A673 (cell line): ENCODE results near the gene STX7. TPM values are rescaled to one million over a fixed set of nuclear protein-coding genes. Genes with fewer than 3 reads are reported as not detected.

ENCODE experiments used
- BruUV-seq: library from RNA; stranded (reverse); fragments of 400-500 nt; replicated peaks from 2 replicates; lab custom pipeline; 2021; lab: Mats Ljungman, UMichigan
- CTCF ChIA-PET: fragments of 300-600 bp; sonication (Branson Sonifier 250); formaldehyde crosslinking; loops from one replicate; lab custom pipeline; 2022; ENCODE audit warnings: antibody characterized with exemption; lab: Charles Lee
- POLR2A ChIA-PET: fragments of 300-600 bp; sonication (Branson Sonifier 250); formaldehyde crosslinking; loops from one replicate; lab custom pipeline; 2022; ENCODE audit warnings: antibody characterized with exemption; ENCODE audit not compliant: low non-redundant PET; lab: Charles Lee
- DNase-seq: peaks from one replicate; pipeline ENCODE4 v3.0.0-alpha.2; 2015; ENCODE audit warnings: low spot score
- H3K27ac ChIP-seq: fragments of 200-600 bp; sonication (generic); 2 replicates; pipeline ENCODE4 v1.5.1; 2016; ENCODE audit warnings: mixed run types, low read depth, mild to moderate bottlenecking, mixed read lengths, antibody characterized with exemption, low read length; ENCODE audit not compliant: poor library complexity, severe bottlenecking
- H3K27me3 ChIP-seq: fragments of 200-600 bp; sonication (generic); replicated peaks from 2 replicates; pipeline ENCODE4 v1.6.1; 2017; ENCODE audit warnings: mixed run types, low read depth, mild to moderate bottlenecking, mixed read lengths, antibody characterized with exemption, low read length; ENCODE audit not compliant: insufficient read depth, poor library complexity
- H3K36me3 ChIP-seq: fragments of 200-600 bp; sonication (generic); 2 replicates; pipeline ENCODE4 v1.6.1; 2016; ENCODE audit warnings: mixed run types, mild to moderate bottlenecking, mixed read lengths, antibody characterized with exemption, low read length; ENCODE audit not compliant: insufficient read depth, poor library complexity, severe bottlenecking
- H3K4me1 ChIP-seq: fragments of 200-600 bp; sonication (generic); 2 replicates; pipeline ENCODE4 v1.6.1; 2017; ENCODE audit warnings: mixed run types, mild to moderate bottlenecking, mixed read lengths, antibody characterized with exemption, low read length; ENCODE audit not compliant: insufficient read depth, poor library complexity, severe bottlenecking
- H3K4me3 ChIP-seq: fragments of 200-600 bp; sonication (generic); 2 replicates; pipeline ENCODE4 v1.5.1; 2016; ENCODE audit warnings: low read depth, mixed run types, mild to moderate bottlenecking, mixed read lengths, low read length; ENCODE audit not compliant: poor library complexity, severe bottlenecking
- H3K9me3 ChIP-seq: fragments of 200-600 bp; sonication (generic); 2 replicates; pipeline ENCODE4 v1.6.1; 2016; ENCODE audit warnings: mixed run types, low read depth, mild to moderate bottlenecking, mixed read lengths, antibody characterized with exemption, low read length; ENCODE audit not compliant: poor library complexity, severe bottlenecking
- EZH2 ChIP-seq: fragments of 200-600 bp; sonication (generic); IDR thresholded peaks from 2 replicates; pipeline ENCODE4 v1.6.1; 2017; ENCODE audit warnings: borderline replicate concordance, low read depth, mild to moderate bottlenecking, mixed read lengths, antibody characterized with exemption, low read length; ENCODE audit not compliant: poor library complexity, severe bottlenecking
- intact Hi-C: fragments of 100-400 bp; cut with micrococcal nuclease; formaldehyde crosslinking; loops from one replicate; pipeline ENCODE4 v1.10.0; 2022; ENCODE audit not compliant: unreplicated experiment
- total RNA-seq: library from RNA; stranded (reverse); gene quantifications from 2 replicates; pipeline ENCODE4 v1.2.3, GENCODE V29; 2021
- TF ChIP-seq, protein P1 (sequence below): fragments of 300-800, 200-600 bp; sonication (generic); conservative IDR thresholded peaks from 2 replicates; pipeline ENCODE4 v1.5.1; 2017; ENCODE audit warnings: low read depth, mild to moderate bottlenecking, antibody characterized with exemption, low read length, moderate library complexity, mixed read lengths

STX7 gene
- total RNA-seq, 1 experiment from 2014 or later: 19.5 TPM

DNA sequence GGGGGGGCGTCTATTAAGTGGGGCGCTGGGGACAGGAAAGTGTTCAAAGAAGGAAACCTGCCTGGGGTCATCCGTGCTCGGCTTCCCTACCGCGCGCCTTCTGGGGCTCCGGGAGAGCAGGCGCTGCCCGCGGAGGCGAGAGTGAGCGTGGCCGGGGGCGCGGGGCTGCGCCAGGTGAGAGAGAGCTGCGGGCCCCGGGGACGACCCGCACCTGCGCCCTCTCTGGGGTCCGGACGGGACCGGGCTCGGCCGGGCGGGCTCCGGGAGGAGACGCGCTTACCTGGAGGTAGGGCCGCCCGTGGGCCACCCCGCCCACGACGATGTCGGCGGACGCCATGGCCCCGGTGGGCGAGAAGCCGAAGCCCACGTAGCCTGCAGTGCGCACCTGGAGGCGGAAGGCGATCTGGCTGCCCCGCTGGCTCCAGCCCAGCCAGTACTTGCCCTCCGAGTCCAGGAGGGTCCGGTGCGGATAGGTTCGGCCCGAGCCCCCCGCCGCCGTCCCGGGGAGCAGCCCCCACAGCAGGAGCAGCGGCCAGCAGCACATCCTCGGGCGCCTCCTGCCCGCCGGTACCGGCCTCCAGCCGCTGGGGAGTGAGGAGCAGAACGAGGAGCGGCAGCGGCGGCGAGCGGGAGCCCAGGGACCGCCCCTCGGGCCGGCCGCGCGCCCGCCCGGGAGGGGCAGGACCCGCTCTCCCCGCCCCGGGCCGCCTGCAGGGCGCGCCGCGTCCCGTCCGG, 111.9 kb downstream of the STX7 start, which contains the start of gene MOXD1:
Gene MOXD1 (minus strand): TSS at position 593 of the 735 bp plus-strand sequence. CDS start 49 bp downstream, at position 544.
- Histone ChIP-seq H3K27ac (no peak within 1 kb of the TSS), H3K9me3 (no peaks in the 10 kb centered on the region), H3K36me3 (no peaks in the 10 kb centered on the region), H3K4me3 (peak within 1 kb of the TSS; percentile 26), H3K27me3 (peaks cover 82% of the 10 kb centered on the region), H3K4me1 (peaks cover 5% of the 10 kb centered on the region)
- DNase-seq: no peak
- ChIA-PET POLR2A (no interaction called here), CTCF (no interaction called here)
- BruUV-seq: no TSS peak
- intact Hi-C loops: no loop called here
- TF ChIP-seq, protein P1, sequence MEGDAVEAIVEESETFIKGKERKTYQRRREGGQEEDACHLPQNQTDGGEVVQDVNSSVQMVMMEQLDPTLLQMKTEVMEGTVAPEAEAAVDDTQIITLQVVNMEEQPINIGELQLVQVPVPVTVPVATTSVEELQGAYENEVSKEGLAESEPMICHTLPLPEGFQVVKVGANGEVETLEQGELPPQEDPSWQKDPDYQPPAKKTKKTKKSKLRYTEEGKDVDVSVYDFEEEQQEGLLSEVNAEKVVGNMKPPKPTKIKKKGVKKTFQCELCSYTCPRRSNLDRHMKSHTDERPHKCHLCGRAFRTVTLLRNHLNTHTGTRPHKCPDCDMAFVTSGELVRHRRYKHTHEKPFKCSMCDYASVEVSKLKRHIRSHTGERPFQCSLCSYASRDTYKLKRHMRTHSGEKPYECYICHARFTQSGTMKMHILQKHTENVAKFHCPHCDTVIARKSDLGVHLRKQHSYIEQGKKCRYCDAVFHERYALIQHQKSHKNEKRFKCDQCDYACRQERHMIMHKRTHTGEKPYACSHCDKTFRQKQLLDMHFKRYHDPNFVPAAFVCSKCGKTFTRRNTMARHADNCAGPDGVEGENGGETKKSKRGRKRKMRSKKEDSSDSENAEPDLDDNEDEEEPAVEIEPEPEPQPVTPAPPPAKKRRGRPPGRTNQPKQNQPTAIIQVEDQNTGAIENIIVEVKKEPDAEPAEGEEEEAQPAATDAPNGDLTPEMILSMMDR: no peak
- TF ChIP-seq EZH2: peak; percentile 94

DNA sequence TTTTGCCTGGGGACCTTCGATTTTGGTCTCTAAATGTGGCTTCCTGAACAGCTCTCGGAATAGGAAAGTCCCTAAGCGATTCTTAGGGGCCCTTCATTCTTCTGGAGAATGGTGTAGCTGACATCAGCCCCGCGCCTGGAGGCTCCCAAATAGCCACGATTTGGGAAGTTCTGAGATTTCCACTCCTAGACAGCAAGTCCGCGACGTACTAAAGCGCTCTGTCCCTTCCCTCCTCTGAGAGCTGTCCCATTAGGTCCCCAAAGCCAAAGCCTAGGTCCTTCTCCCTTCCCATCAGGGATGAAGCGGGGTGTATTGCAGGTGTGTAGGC, 112.4 kb downstream of the STX7 start:
- H3K27me3 ChIP-seq: peaks cover 77% of the 10 kb centered on the region
- H3K9me3 ChIP-seq: no peaks in the 10 kb centered on the region
- intact Hi-C loops: no loop called here
- no peak overlapping the region for H3K27ac ChIP-seq
- peaks cover 5% of the 10 kb centered on the region for H3K4me1 ChIP-seq
- no peak for DNase-seq
- CTCF ChIA-PET: no interaction called here
- no peak overlapping the region for H3K4me3 ChIP-seq
- TF ChIP-seq EZH2: peak; percentile 19
- TF ChIP-seq, protein P1: no peak
- no TSS peak for BruUV-seq
- no peaks in the 10 kb centered on the region for H3K36me3 ChIP-seq
- POLR2A ChIA-PET: no interaction called here

DNA sequence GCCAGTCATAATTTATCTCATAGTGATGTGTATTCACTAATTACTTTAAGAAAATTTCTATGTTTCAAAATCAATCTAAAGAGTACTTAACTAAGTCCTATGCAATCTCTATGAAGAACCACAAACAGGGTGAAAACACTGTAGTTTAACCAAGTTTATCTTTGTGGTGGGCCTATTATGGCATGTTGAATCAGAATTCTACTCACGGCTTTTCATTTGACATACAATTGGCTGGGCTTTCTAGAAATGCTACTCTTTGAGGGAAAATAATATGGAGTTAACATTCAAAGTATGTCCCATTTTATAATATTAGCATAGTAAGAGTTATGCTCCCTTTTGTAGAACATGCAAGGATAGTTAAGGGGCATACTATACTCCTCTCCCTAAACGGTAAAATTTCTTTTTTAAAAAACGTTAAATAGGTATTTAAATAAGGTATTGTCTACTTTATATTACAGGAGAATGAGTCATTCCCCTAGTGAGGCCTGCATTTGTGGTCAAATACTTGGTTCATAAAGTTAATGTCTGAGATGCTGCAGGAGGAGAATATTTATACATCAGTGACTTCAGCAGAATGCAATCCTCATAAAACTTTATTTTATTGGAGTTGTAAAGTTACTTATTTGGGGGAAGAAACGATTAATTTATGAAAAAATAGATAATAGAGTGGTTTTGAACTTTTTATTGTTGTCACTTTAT, 113.4 kb downstream of the STX7 start:
- intact Hi-C loops: no loop called here
- Histone ChIP-seq H3K9me3 (peaks cover 5% of the 10 kb centered on the region), H3K27me3 (peaks cover 67% of the 10 kb centered on the region), H3K27ac (no peak overlapping the region), H3K4me1 (peaks cover 5% of the 10 kb centered on the region), H3K36me3 (no peaks in the 10 kb centered on the region), H3K4me3 (no peak overlapping the region)
- ChIA-PET CTCF (no interaction called here), POLR2A (no interaction called here)
- BruUV-seq: no TSS peak
- TF ChIP-seq, protein P1: no peak
- no peak for TF ChIP-seq EZH2
- DNase-seq: no peak

Other genes starting within 250 kb of the STX7 start
- not detected in 2 replicates for gene MOXD1, start 111.6 kb downstream of the STX7 start, total RNA-seq
- gene TAAR9, start 25.2 kb upstream of the STX7 start, total RNA-seq: not detected in 2 replicates
- gene TAAR8, start 39.6 kb upstream of the STX7 start, total RNA-seq: not detected in 2 replicates
- gene TAAR6, start 57.2 kb upstream of the STX7 start, total RNA-seq: not detected in 2 replicates
- gene TAAR5, start 76.6 kb upstream of the STX7 start, total RNA-seq: not detected in 2 replicates
- not detected in 2 replicates for gene TAAR2, start 111.2 kb upstream of the STX7 start, total RNA-seq
- gene TAAR1, start 146.1 kb upstream of the STX7 start, total RNA-seq: not detected in 2 replicates
- not detected in 2 replicates for gene VNN1, start 200.9 kb upstream of the STX7 start, total RNA-seq
- not detected in 2 replicates for gene VNN2, start 244.8 kb upstream of the STX7 start, total RNA-seq